ENCODE data around the gene ARHGAP10.
A peak's percentile ranks its signal among the peaks of the same experiment; 100 is the strongest.

Gene ARHGAP10

GRCh38 chr4:148109216-148109615 lies 377.3 kb downstream of the ARHGAP10 start:
- no peak for DNase-seq

- no peak for DNase-seq
These were observed 378.3 kb downstream of the ARHGAP10 start for GRCh38 chr4:148110169-148110568.

GRCh38 chr4:148112231-148112982 lies 380.5 kb downstream of the ARHGAP10 start:
- DNase-seq = peak; percentile 1

DNA sequence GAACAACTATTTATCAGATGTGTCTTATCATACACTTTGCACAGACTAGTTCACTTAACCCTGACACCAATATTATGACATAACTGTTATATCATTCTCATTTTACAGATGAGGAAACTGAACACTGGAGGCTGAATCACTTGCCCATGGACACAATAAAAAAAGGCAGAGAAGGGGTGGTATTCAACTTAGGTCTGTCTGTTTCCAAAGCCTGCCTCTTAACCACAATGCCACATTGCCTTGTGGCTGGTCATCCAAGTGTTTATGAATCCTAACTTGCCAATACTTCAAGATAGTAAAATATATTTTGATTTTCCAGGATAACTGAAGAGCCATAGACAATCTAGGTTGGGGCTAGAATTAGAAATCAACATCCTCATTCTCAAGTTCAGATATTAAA lies 382.5 kb downstream of the ARHGAP10 start:
- DNase-seq = no peak

- DNase-seq = no peak
These were observed 384.4 kb downstream of the ARHGAP10 start for GRCh38 chr4:148116264-148116663.

DNA sequence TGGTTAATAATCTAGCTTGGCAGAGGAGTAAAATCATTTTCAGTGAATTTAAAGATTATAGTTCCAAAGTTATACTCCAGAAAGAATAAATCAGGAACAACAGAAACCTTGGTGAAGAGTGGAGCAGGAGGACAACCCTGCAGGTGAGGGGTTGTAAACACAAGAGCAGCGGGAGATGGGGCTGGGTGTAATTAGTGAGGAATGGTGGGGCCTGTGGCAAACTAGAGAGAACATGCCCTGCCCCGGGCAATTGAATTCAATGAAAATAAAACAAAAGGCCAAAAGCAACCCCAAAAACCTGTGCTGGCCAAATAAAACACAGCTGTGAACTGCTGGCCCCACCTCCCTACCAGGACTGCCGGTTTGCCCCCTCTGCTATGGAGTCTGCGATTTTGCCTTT lies 385.1 kb downstream of the ARHGAP10 start:
- DNase-seq = no peak

DNA sequence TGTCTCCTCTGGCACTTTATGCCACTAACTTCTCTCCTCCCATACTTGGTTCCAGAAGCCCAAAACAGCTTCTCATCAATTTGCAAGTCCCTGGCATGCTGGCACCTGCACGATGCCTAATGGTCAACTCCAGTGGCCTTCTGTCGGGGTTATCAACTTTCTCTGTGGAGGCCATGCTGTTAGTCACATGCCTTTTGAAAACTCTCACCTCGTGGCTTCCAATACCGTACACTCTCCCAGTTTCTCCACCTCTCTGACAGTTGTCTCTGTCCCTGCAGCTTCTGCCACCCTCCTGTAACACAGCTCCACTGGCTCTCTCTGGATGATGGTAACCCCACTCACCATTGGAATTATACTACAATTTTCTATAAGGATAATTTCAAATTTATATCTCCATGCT lies 386.3 kb downstream of the ARHGAP10 start:
- DNase-seq = no peak

DNA sequence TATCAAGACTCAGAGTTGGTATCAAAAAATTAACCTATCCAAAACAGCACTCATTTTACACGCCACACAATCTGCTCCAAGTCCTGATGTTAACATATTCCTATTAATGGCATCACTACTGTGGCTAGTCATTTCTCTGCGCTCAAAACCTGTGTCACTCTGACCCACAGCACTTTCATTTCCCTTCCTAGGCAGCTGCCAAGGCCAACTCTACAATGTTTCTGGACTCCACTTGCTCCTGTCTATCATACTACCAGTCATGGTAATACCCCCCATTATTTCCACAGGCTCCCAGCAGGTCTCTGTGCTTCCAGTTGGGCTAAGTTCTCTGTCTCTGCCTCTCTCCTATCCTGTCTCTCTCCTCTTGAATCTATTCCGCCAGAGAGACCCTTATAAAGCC lies 386.7 kb downstream of the ARHGAP10 start:
- DNase-seq = no peak

- no peak for DNase-seq
These were observed 388.3 kb downstream of the ARHGAP10 start for GRCh38 chr4:148120216-148120615.

All from HCEC 1CT (cell line).